NK-92 (cell line): Measurements from ENCODE around the gene MASTL.

Source experiments
- DNase-seq: peaks from one replicate; lab custom pipeline; 2025; ENCODE audit not compliant: unreplicated experiment; lab: John Stamatoyannopoulos, UW

The MASTL gene

GRCh38 chr10:27225011-27225590 is 69.9 kb downstream of the MASTL start:
- no peak for DNase-seq

- DNase-seq, result no peak
Observed at GRCh38 chr10:27225642-27226257, 70.6 kb downstream of the MASTL start.

- no peak for DNase-seq
Observed at GRCh38 chr10:27230022-27230421, 74.9 kb downstream of the MASTL start.

GRCh38 chr10:27235706-27236105 is 80.6 kb downstream of the MASTL start:
- DNase-seq, result no peak
